ENCODE results near the gene WDR38. TPM values are rescaled to one million over a fixed set of nuclear protein-coding genes. Genes with fewer than 3 reads are reported as not detected.

The WDR38 gene
- total and polyA plus RNA-seq, 2 of the 4 experiments (the other 2 are of a cell fraction), result not detected

DNA sequence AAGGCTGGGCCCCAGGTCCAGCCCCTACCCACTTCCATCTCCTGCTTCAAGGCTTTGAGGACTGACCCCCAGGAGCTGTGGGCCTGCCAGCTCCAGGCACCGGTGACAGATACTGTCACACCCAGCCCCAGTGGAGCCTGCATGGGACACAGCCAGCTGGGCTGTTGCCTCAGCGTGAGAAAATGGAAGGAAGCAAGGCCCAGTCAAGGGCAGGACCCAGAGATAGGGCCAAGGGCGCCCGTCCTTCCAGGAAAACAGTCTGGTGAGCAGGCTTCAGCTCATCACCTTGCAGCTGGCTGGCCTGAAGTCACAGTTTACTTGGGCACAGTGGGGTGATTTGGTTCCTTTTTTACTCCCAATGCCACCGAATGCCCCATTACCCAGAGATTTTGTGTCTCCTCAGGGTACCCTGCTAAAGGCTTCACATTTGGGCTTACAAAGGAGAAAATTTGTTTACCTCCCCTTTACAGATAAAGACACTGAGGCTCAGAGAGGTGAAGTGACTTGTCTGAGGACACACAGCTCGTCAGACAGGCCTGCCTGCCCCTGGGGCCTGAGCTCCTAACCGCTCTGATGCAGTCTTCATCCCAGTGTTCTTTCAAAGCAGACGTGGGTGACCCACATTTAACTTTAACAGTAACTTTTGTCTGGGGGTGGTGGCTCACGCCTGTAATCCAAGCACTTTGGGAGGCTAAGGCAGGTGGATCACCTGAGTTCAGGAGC lies 21.5 kb upstream of the WDR38 start:
- Histone ChIP-seq H2BK5ac (ENCODE audit: low read depth, low read length, poor library complexity, severe bottlenecking) (peak overlapping the region; percentile 17), H2AFZ (replicated peaks; ENCODE audit: low read length, poor library complexity) (peak overlapping the region; percentile 52), H3K9me1 (ENCODE audit: insufficient read depth, low read length) (peaks cover 4% of the 10 kb centered on the region; the same call in 1 of the 2 replicates), H3K4ac (ENCODE audit: low read depth, low read length) (peak overlapping the region; percentile 42), H3K27ac (ENCODE audit: insufficient read depth, low read length) (peak overlapping the region; percentile 61; the same call in 1 of the 2 replicates), H4K20me1 (ENCODE audit: insufficient read depth, low read length) (no peaks in the 10 kb centered on the region; the same call in 1 of the 2 replicates), H3K27me3 (ENCODE audit: control insufficient read depth, insufficient read depth, low read length) (no peaks in the 10 kb centered on the region), H3K79me1 (ENCODE audit: low read depth in 1 of 2, low read length in 2 of 2) (no peaks in the 10 kb centered on the region), H2BK120ac (ENCODE audit: low read depth, low read length) (peak overlapping the region; percentile 61), H4K91ac (ENCODE audit: insufficient read depth, low read depth, low read length) (peak overlapping the region; percentile 33; the same call in 1 of the 2 replicates), H2AK9ac (replicated peaks; ENCODE audit: low read depth, low read length, poor library complexity) (peak overlapping the region; percentile 17), H2BK20ac (ENCODE audit: low read depth, low read length) (peak overlapping the region; percentile 58; the same call in 1 of the 2 replicates), H3K36me3 (ENCODE audit: control insufficient read depth, insufficient read depth, low read length) (no peaks in the 10 kb centered on the region), H4K5ac (ENCODE audit: low read depth, low read length) (peak overlapping the region; percentile 30; the same call in 1 of the 2 replicates), H3K4me2 (ENCODE audit: low read depth, low read length) (no peak overlapping the region), H3K9me3 (ENCODE audit: control insufficient read depth, insufficient read depth, low read length) (no peaks in the 10 kb centered on the region), H3K23ac (ENCODE audit: low read depth, low read length) (no peak overlapping the region), H2BK15ac (ENCODE audit: low read depth, low read length) (peak overlapping the region; percentile 25; the same call in 2 of the 3 replicates), H3K14ac (replicated peaks; ENCODE audit: low read depth, low read length) (peak overlapping the region; percentile 64), H3K18ac (ENCODE audit: low read depth, low read length) (peak overlapping the region; percentile 51), H3K4me3 (ENCODE audit: insufficient read depth, low read depth, low read length) (no peak overlapping the region), H3K4me1 (ENCODE audit: control insufficient read depth, insufficient read depth, low read length) (peaks cover 24% of the 10 kb centered on the region), H4K8ac (ENCODE audit: low read depth in 2 of 2, low read length in 2 of 2) (peak overlapping the region in 1 of 2 experiments; percentile 82; a peak in 2 of 4 replicates), H2AK5ac (ENCODE audit: low read depth, low read length) (peak overlapping the region; percentile 71), H3K56ac (ENCODE audit: extremely low read depth, insufficient read depth, low read length) (no peak overlapping the region), H3K9ac (ENCODE audit: low read depth, low read length) (peak overlapping the region; percentile 27; the same call in 1 of the 2 replicates)
- ATAC-seq (ENCODE audit: low read depth) (no peak), DNase-seq (no peak)
- POLR2A ChIA-PET (ENCODE audit: unreplicated experiment), result no interaction called here
- in situ Hi-C loops (cut with MboI; ENCODE audit: low sequenced_read_pairs), result no loop called here
- intact Hi-C loops (cut with micrococcal nuclease), result loop anchor here (1.0 kb wide), 1 partner anchor 53 kb away; no protein-coding TSS in a partner anchor
- no TSS peak for BruUV-seq (replicated peaks)
- TF ChIP-seq MAFK (IDR thresholded peaks at IDR 0.05; ENCODE audit: low read depth, low read length) (no peak), SMC3 (IDR thresholded peaks at IDR 0.05; ENCODE audit: low read depth, low read length) (no peak)
- TF ChIP-seq, protein P1, sequence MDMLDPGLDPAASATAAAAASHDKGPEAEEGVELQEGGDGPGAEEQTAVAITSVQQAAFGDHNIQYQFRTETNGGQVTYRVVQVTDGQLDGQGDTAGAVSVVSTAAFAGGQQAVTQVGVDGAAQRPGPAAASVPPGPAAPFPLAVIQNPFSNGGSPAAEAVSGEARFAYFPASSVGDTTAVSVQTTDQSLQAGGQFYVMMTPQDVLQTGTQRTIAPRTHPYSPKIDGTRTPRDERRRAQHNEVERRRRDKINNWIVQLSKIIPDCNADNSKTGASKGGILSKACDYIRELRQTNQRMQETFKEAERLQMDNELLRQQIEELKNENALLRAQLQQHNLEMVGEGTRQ (IDR thresholded peaks at IDR 0.05; ENCODE audit: low read depth, low read length), result no peak
- WGBS, 2 experiments (ENCODE audit: extremely low coverage in 2 of 2, insufficient read length in 1 of 2), result 82% methylated on average over 4 of the region's 9 CpGs; no CpG with 5 or more reads in 1 of the 2 experiments
- CTCF ChIA-PET, result interaction anchor here (0.7 to 1.5 kb wide), 4 partner anchors 22 to 60 kb away, joined by 3 to 9 read pairs (median 5); partner anchors contain the start of genes OLFML2A and WDR38
- dilution Hi-C loops (cut with HindIII; ENCODE audit: low sequenced_read_pairs, unreplicated experiment), result no loop called here

Measured in IMR-90 (cell line).